Measurements from ENCODE around the gene GLB1L2. TPM values are rescaled to one million over a fixed set of nuclear protein-coding genes. Genes with fewer than 3 reads are reported as not detected.

GLB1L2 gene
- polyA plus RNA-seq, 1 of the 3 experiments (the other 2 are of a cell fraction): 3.4 TPM

DNA sequence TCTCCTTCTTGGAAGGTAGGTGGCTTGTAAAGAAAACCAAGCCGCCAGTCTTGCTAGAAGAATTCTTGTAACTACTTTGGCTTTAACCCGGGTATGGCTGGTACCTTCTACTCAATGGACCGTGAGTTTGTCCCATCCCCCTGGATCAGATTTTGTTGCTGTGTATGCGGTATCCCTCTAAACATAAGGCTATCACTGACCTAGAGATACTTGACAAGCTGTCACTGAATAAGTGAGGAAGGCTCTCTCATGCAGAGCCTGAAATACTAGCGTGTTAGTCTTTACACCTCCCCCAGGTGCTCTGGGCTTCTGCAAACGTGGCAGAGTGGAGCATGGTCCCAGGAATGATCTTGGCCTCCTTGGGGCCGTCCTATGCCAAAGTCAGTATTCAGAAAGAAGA, 34.5 kb downstream of the GLB1L2 start:
- no peaks in the 10 kb centered on the region for H3K36me3 ChIP-seq (replicated peaks in 1 of 2; ENCODE audit: control insufficient read depth in 1 of 2, insufficient read depth in 2 of 2, low read length in 1 of 2)
- H3K27me3 ChIP-seq (ENCODE audit: insufficient read depth): no peaks in the 10 kb centered on the region
- 53% methylated on average over 7 of the region's 7 CpGs for WGBS (ENCODE audit: low lambda C conversion rate)
- no peak overlapping the region for H3K4me3 ChIP-seq (ENCODE audit: low read depth in 2 of 2, low read length in 1 of 2)
- H2AFZ ChIP-seq (ENCODE audit: low read depth): no peak overlapping the region
- no peaks in the 10 kb centered on the region for H3K9me3 ChIP-seq
- H3K9me2 ChIP-seq: no peaks in the 10 kb centered on the region
- ChIA-PET POLR2A (no interaction called here), CTCF (interaction anchor here (1.6 kb wide), 1 partner anchor 226 kb away, joined by 3 read pairs; no protein-coding TSS in a partner anchor)
- H4K20me1 ChIP-seq (ENCODE audit: insufficient read depth): no peaks in the 10 kb centered on the region
- no peak for DNase-seq
- H3K4me1 ChIP-seq (ENCODE audit: control insufficient read depth in 1 of 2, insufficient read depth in 2 of 2, low read depth in 1 of 2, low read length in 1 of 2): no peaks in the 10 kb centered on the region; a peak in 1 of 4 replicates
- no peak overlapping the region for H3K4me2 ChIP-seq
- no peak overlapping the region for H3K27ac ChIP-seq (ENCODE audit: low read depth in 2 of 2, low read length in 1 of 2)
- H3K9ac ChIP-seq: no peak overlapping the region
- TF ChIP-seq TCF12 (IDR thresholded peaks at IDR 0.05) (no peak), GATA2 (CRISPR knock-in tag; IDR thresholded peaks at IDR 0.05) (no peak), SIN3A (IDR thresholded peaks at IDR 0.05; ENCODE audit: borderline replicate concordance, low read depth, low read length) (no peak), PBX3 (IDR thresholded peaks at IDR 0.05) (no peak), RCOR1 (IDR thresholded peaks at IDR 0.05; ENCODE audit: low read length) (no peak), FOXJ3 (CRISPR knock-in tag; IDR thresholded peaks at IDR 0.05) (no peak), EP300 (IDR thresholded peaks at IDR 0.05; ENCODE audit: borderline replicate concordance in 1 of 2, low read depth in 1 of 2, low read length in 1 of 2) (no peak), TEAD4 (IDR thresholded peaks at IDR 0.05; ENCODE audit: borderline replicate concordance, insufficient read depth) (no peak), MAX (IDR thresholded peaks at IDR 0.05; ENCODE audit: low read depth) (no peak), NFIC (IDR thresholded peaks at IDR 0.05; ENCODE audit: borderline replicate concordance) (no peak), RAD21 (IDR thresholded peaks at IDR 0.05; ENCODE audit: low read length) (no peak), SMC3 (IDR thresholded peaks at IDR 0.05; ENCODE audit: low read depth, low read length) (no peak), MXI1 (IDR thresholded peaks at IDR 0.05; ENCODE audit: low read depth, low read length) (no peak), RFX5 (IDR thresholded peaks at IDR 0.05; ENCODE audit: low read length) (no peak)
- TF ChIP-seq, protein P1, sequence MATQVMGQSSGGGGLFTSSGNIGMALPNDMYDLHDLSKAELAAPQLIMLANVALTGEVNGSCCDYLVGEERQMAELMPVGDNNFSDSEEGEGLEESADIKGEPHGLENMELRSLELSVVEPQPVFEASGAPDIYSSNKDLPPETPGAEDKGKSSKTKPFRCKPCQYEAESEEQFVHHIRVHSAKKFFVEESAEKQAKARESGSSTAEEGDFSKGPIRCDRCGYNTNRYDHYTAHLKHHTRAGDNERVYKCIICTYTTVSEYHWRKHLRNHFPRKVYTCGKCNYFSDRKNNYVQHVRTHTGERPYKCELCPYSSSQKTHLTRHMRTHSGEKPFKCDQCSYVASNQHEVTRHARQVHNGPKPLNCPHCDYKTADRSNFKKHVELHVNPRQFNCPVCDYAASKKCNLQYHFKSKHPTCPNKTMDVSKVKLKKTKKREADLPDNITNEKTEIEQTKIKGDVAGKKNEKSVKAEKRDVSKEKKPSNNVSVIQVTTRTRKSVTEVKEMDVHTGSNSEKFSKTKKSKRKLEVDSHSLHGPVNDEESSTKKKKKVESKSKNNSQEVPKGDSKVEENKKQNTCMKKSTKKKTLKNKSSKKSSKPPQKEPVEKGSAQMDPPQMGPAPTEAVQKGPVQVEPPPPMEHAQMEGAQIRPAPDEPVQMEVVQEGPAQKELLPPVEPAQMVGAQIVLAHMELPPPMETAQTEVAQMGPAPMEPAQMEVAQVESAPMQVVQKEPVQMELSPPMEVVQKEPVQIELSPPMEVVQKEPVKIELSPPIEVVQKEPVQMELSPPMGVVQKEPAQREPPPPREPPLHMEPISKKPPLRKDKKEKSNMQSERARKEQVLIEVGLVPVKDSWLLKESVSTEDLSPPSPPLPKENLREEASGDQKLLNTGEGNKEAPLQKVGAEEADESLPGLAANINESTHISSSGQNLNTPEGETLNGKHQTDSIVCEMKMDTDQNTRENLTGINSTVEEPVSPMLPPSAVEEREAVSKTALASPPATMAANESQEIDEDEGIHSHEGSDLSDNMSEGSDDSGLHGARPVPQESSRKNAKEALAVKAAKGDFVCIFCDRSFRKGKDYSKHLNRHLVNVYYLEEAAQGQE (IDR thresholded peaks at IDR 0.05; ENCODE audit: low read depth, low read length): no peak
- TF ChIP-seq, protein P2, sequence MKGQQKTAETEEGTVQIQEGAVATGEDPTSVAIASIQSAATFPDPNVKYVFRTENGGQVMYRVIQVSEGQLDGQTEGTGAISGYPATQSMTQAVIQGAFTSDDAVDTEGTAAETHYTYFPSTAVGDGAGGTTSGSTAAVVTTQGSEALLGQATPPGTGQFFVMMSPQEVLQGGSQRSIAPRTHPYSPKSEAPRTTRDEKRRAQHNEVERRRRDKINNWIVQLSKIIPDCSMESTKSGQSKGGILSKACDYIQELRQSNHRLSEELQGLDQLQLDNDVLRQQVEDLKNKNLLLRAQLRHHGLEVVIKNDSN (IDR thresholded peaks at IDR 0.05; ENCODE audit: borderline replicate concordance, low read depth): no peak
- H3F3A ChIP-seq (replicated peaks; ENCODE audit: insufficient read depth): no peaks in the 10 kb centered on the region
- no peaks in the 10 kb centered on the region for H3K79me2 ChIP-seq (ENCODE audit: insufficient read depth)
